Osteoblast (primary cell): ENCODE measurements around the gene ARHGAP27. TPM values are rescaled to one million over a fixed set of nuclear protein-coding genes. Genes with fewer than 3 reads are reported as not detected.
A peak's percentile ranks its signal among the peaks of the same experiment; 100 is the strongest.

Source experiments
- DNase-seq: peaks from one replicate; pipeline ENCODE4 v3.0.0; 2011; ENCODE audit warnings: low spot score, mixed read lengths; ENCODE audit not compliant: insufficient read length; ENCODE audit errors: missing footprints
- H2AFZ ChIP-seq: 2 replicates; pipeline ENCODE4 v1.6.0; 2011; ENCODE audit warnings: mild to moderate bottlenecking, low read length
- H3K27ac ChIP-seq: 2 replicates; pipeline ENCODE4 v1.5.1; 2011; ENCODE audit warnings: mild to moderate bottlenecking, low read depth, low read length, moderate library complexity
- H3K27me3 ChIP-seq: 2 replicates; pipeline ENCODE4 v1.6.0; 2012; ENCODE audit warnings: mild to moderate bottlenecking, control low read depth, inconsistent platforms, low read length, moderate library complexity; ENCODE audit not compliant: insufficient read depth
- H3K36me3 ChIP-seq: 2 replicates; pipeline ENCODE4 v1.5.1; 2011; ENCODE audit warnings: mild to moderate bottlenecking, low read length, control low read depth, moderate library complexity; ENCODE audit not compliant: insufficient read depth
- H3K4me1 ChIP-seq: 2 replicates; pipeline ENCODE4 v1.5.1; 2011; ENCODE audit warnings: mild to moderate bottlenecking, low read length, control low read depth, moderate library complexity; ENCODE audit not compliant: insufficient read depth
- H3K4me2 ChIP-seq: 2 replicates; pipeline ENCODE4 v1.6.0; 2011; ENCODE audit warnings: mild to moderate bottlenecking, low read length; ENCODE audit not compliant: insufficient read depth
- H3K4me3 ChIP-seq: fragments of 200-600 bp; sonication (generic); 3 replicates; pipeline ENCODE4 v1.5.1; 2012; ENCODE audit warnings: mild to moderate bottlenecking, low read length, inconsistent platforms; ENCODE audit not compliant: insufficient read depth
- H3K79me2 ChIP-seq: 2 replicates; pipeline ENCODE4 v1.6.0; 2012; ENCODE audit warnings: mild to moderate bottlenecking, low read length, control low read depth, inconsistent platforms; ENCODE audit not compliant: insufficient read depth
- H3K9me3 ChIP-seq: 2 replicates; pipeline ENCODE4 v1.5.1; 2011; ENCODE audit warnings: low read depth, low read length, control low read depth
- H4K20me1 ChIP-seq: 2 replicates; pipeline ENCODE4 v1.6.0; 2012; ENCODE audit warnings: mild to moderate bottlenecking, low read length, control low read depth; ENCODE audit not compliant: insufficient read depth
- CTCF ChIP-seq: IDR thresholded peaks from 2 replicates; pipeline ENCODE4 v1.5.1; 2011; ENCODE audit warnings: mild to moderate bottlenecking, low read depth, low read length, moderate library complexity; ENCODE audit errors: extremely low read depth
- total RNA-seq: library from RNA; depleted of rRNA; stranded (reverse); fragments of >200 nt; gene quantifications from 2 replicates; pipeline ENCODE4 v1.2.3, GENCODE V29; 2012

ARHGAP27 gene
- total RNA-seq, 1 donor = 2.9 TPM

GRCh38 chr17:45396496-45397205 lies 36.0 kb downstream of the ARHGAP27 start:
- Histone ChIP-seq H3K4me3 (no peak overlapping the region), H3K4me1 (peaks cover 7% of the 10 kb centered on the region), H3K27ac (no peak overlapping the region), H3K9me3 (no peaks in the 10 kb centered on the region), H3K27me3 (peaks cover 3% of the 10 kb centered on the region), H3K4me2 (no peak overlapping the region), H3K36me3 (no peaks in the 10 kb centered on the region), H2AFZ (no peak overlapping the region), H3K79me2 (no peaks in the 10 kb centered on the region), H4K20me1 (no peaks in the 10 kb centered on the region)
- TF ChIP-seq CTCF = no peak
- peak; percentile 81 for DNase-seq

- Histone ChIP-seq H3K4me1 (peaks cover 7% of the 10 kb centered on the region), H3K4me3 (peak overlapping the region; percentile 69), H3K79me2 (no peaks in the 10 kb centered on the region), H4K20me1 (no peaks in the 10 kb centered on the region), H2AFZ (peak overlapping the region; percentile 85), H3K27ac (no peak overlapping the region), H3K36me3 (no peaks in the 10 kb centered on the region), H3K9me3 (no peaks in the 10 kb centered on the region), H3K4me2 (peak overlapping the region; percentile 87), H3K27me3 (peaks cover 3% of the 10 kb centered on the region)
- no peak for TF ChIP-seq CTCF
- DNase-seq = peak; percentile 71
Observed at GRCh38 chr17:45395569-45396415, 36.9 kb downstream of the ARHGAP27 start.

GRCh38 chr17:45394913-45395568 lies 37.6 kb downstream of the ARHGAP27 start:
- Histone ChIP-seq H3K4me3 (peak overlapping the region; percentile 69), H2AFZ (peak overlapping the region; percentile 88), H3K4me2 (peak overlapping the region; percentile 87), H3K36me3 (no peaks in the 10 kb centered on the region), H3K27ac (no peak overlapping the region), H3K9me3 (no peaks in the 10 kb centered on the region), H4K20me1 (no peaks in the 10 kb centered on the region), H3K4me1 (peaks cover 7% of the 10 kb centered on the region), H3K27me3 (peaks cover 3% of the 10 kb centered on the region), H3K79me2 (no peaks in the 10 kb centered on the region)
- DNase-seq = peak; percentile 99
- TF ChIP-seq CTCF = peak; percentile 78

GRCh38 chr17:45394564-45394912 lies 38.1 kb downstream of the ARHGAP27 start:
- no peak overlapping the region for H3K4me3 ChIP-seq
- H3K36me3 ChIP-seq = no peaks in the 10 kb centered on the region
- peaks cover 3% of the 10 kb centered on the region for H3K27me3 ChIP-seq
- no peak for TF ChIP-seq CTCF
- DNase-seq = peak; percentile 71
- no peak overlapping the region for H3K27ac ChIP-seq
- no peaks in the 10 kb centered on the region for H4K20me1 ChIP-seq
- H3K4me1 ChIP-seq = peaks cover 7% of the 10 kb centered on the region
- H3K79me2 ChIP-seq = no peaks in the 10 kb centered on the region
- no peaks in the 10 kb centered on the region for H3K9me3 ChIP-seq
- H2AFZ ChIP-seq = peak overlapping the region; percentile 88
- peak overlapping the region; percentile 87 for H3K4me2 ChIP-seq
